ENCODE data around the gene ANXA2R.
A peak's percentile ranks its signal among the peaks of the same experiment; 100 is the strongest.

Gene ANXA2R

GRCh38 chr5:43020399-43020746 is 19.7 kb downstream of the ANXA2R start:
- no peak overlapping the region for H3K27ac ChIP-seq (ENCODE audit: low read length)
- H3K27me3 ChIP-seq (ENCODE audit: insufficient read depth, low read length), result peaks cover 94% of the 10 kb centered on the region
- no peak overlapping the region for H3K9ac ChIP-seq (ENCODE audit: low read depth, low read length)
- H3K9me3 ChIP-seq (ENCODE audit: insufficient read depth, low read depth, low read length), result no peaks in the 10 kb centered on the region
- peak overlapping the region; percentile 52; the same call in 1 of the 2 replicates for H3K4me3 ChIP-seq (ENCODE audit: low read length)
- peaks cover 19% of the 10 kb centered on the region; the same call in 1 of the 2 replicates for H3K4me1 ChIP-seq (ENCODE audit: insufficient read depth, low read length)
- no peaks in the 10 kb centered on the region for H3K36me3 ChIP-seq (ENCODE audit: insufficient read depth, low read depth, low read length)

DNA sequence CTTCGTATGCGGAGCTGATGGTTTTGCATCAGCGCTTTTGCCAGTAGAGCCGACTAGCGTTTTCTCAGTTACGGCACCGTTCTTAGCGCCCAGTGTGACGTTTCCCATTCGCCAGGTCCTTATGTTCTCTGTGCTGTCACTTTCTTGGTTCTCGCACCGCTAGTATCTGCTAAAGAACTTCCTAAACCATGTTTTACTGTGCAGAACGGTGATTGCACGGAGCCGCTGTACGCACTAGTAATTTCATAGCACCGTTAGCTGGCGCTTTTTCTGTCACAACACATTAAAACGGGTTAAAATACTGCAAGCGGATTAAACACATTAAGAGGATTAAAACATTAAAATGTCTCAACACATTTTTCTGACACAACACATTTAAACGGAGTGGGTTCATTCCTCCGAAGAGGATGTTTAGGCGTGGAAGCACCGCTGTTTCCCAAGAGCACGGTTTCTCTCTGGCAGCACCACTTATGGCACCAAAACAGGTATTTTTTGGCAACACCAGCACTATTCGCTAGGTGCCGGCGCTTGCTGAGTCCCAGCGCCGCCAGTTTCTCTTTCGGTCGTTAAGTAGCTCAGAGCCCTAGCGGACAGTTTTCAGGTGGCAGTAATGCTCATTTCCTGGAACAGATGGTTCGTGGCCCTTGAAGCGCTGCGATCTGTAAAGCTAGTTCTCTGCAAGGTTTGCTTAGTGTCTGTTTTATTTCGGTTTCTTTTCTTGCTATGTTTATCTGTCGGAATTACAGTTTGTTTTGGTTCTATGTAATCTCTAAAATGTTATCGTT is 20.3 kb downstream of the ANXA2R start:
- H3K9me3 ChIP-seq (ENCODE audit: insufficient read depth, low read depth, low read length), result no peaks in the 10 kb centered on the region
- no peak overlapping the region for H3K27ac ChIP-seq (ENCODE audit: low read length)
- peaks cover 25% of the 10 kb centered on the region; the same call in 1 of the 2 replicates for H3K4me1 ChIP-seq (ENCODE audit: insufficient read depth, low read length)
- no peaks in the 10 kb centered on the region for H3K36me3 ChIP-seq (ENCODE audit: insufficient read depth, low read depth, low read length)
- peak overlapping the region; percentile 52 for H3K4me3 ChIP-seq (ENCODE audit: low read length)
- peaks cover 94% of the 10 kb centered on the region for H3K27me3 ChIP-seq (ENCODE audit: insufficient read depth, low read length)
- no peak overlapping the region for H3K9ac ChIP-seq (ENCODE audit: low read depth, low read length)

- Histone ChIP-seq H3K4me1 (ENCODE audit: insufficient read depth, low read length) (peaks cover 27% of the 10 kb centered on the region; the same call in 1 of the 2 replicates), H3K9me3 (ENCODE audit: insufficient read depth, low read depth, low read length) (no peaks in the 10 kb centered on the region), H3K36me3 (ENCODE audit: insufficient read depth, low read depth, low read length) (no peaks in the 10 kb centered on the region), H3K27ac (ENCODE audit: low read length) (no peak overlapping the region), H3K4me3 (ENCODE audit: low read length) (peak overlapping the region; percentile 52), H3K9ac (ENCODE audit: low read depth, low read length) (no peak overlapping the region), H3K27me3 (ENCODE audit: insufficient read depth, low read length) (peaks cover 89% of the 10 kb centered on the region)
Observed at GRCh38 chr5:43019291-43019613, 20.9 kb downstream of the ANXA2R start.

DNA sequence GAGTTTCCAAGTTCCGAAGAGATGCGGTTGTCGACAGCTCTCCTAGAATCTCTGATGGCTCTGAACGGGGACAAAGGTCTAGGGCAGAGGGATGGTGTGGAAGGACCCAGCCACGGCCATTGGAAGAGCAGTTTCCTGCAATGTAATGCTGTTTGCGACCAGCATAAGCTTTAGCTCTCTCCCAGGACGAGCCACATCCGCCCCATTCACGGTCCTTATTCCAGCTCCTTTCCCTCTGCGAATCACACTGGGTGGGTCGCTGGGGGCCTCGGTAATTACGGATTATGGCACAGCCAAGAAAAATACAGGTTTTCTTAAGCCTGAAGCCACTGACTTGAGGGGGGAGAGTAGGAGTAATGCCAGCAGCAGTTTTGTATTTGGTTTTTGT is 22.7 kb downstream of the ANXA2R start:
- Histone ChIP-seq H3K27me3 (ENCODE audit: insufficient read depth, low read length) (peaks cover 73% of the 10 kb centered on the region), H3K36me3 (ENCODE audit: insufficient read depth, low read depth, low read length) (no peaks in the 10 kb centered on the region), H3K4me3 (ENCODE audit: low read length) (peak overlapping the region; percentile 76), H3K4me1 (ENCODE audit: insufficient read depth, low read length) (peaks cover 27% of the 10 kb centered on the region; the same call in 1 of the 2 replicates), H3K27ac (ENCODE audit: low read length) (no peak overlapping the region), H3K9ac (ENCODE audit: low read depth, low read length) (peak overlapping the region; percentile 64; the same call in 1 of the 2 replicates), H3K9me3 (ENCODE audit: insufficient read depth, low read depth, low read length) (no peaks in the 10 kb centered on the region)

DNA sequence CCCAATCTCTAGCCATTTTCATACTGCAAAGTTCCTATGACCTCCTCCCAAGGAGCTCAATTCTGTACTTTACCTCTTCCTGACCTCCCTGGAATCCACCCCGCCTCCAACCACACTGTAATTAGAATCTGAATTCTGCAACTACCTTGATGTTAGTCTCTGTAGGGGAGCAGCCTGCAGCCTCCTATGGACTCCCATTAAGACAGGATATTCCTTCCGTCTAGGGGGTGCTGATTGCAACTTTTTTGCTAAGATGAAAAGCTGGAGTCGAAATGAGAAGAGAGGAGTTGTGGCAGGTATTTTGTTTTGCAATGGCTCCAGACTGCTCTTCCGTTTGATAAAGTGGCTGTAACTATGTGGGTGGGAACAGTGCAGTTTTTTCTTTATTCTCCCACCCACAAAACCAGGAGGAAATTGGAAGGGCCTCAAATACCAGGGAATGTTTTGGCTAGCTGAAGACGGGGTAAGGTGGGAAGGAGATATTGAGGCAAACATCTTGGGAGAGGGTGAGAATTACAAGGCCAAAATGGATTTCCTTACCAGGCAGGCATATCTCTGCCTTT is 23.8 kb downstream of the ANXA2R start:
- H3K27me3 ChIP-seq (ENCODE audit: insufficient read depth, low read length), result peaks cover 70% of the 10 kb centered on the region
- H3K9ac ChIP-seq (ENCODE audit: low read depth, low read length), result no peak overlapping the region
- no peaks in the 10 kb centered on the region for H3K9me3 ChIP-seq (ENCODE audit: insufficient read depth, low read depth, low read length)
- H3K4me1 ChIP-seq (ENCODE audit: insufficient read depth, low read length), result peaks cover 27% of the 10 kb centered on the region; the same call in 1 of the 2 replicates
- H3K27ac ChIP-seq (ENCODE audit: low read length), result no peak overlapping the region
- H3K4me3 ChIP-seq (ENCODE audit: low read length), result peak overlapping the region; percentile 76
- no peaks in the 10 kb centered on the region for H3K36me3 ChIP-seq (ENCODE audit: insufficient read depth, low read depth, low read length)

DNA sequence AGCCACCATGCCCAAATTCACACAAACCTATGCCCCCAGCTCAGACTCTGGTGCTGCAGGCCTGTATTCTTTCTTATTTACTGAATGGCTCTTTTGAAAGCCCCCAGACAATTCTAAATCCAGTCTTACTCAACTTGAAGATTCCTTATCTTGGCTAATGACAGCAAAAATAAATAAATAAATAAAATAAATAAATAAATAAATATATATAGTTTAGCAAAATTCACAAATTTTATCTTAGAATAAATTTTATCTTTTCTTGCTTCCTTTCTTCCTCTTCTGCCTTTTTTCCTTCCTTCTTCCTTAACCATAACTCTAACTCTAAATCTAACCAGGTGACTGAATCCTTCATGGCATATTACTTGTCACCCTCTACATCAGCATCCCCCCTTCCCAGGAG is 25.6 kb downstream of the ANXA2R start:
- H3K36me3 ChIP-seq (ENCODE audit: insufficient read depth, low read depth, low read length), result no peaks in the 10 kb centered on the region
- H3K27ac ChIP-seq (ENCODE audit: low read length), result no peak overlapping the region
- no peak overlapping the region for H3K4me3 ChIP-seq (ENCODE audit: low read length)
- peaks cover 70% of the 10 kb centered on the region for H3K27me3 ChIP-seq (ENCODE audit: insufficient read depth, low read length)
- no peak overlapping the region for H3K9ac ChIP-seq (ENCODE audit: low read depth, low read length)
- peaks cover 24% of the 10 kb centered on the region; the same call in 1 of the 2 replicates for H3K4me1 ChIP-seq (ENCODE audit: insufficient read depth, low read length)
- H3K9me3 ChIP-seq (ENCODE audit: insufficient read depth, low read depth, low read length), result no peaks in the 10 kb centered on the region

GRCh38 chr5:43010935-43011315 is 29.2 kb downstream of the ANXA2R start:
- Histone ChIP-seq H3K36me3 (ENCODE audit: insufficient read depth, low read depth, low read length) (no peaks in the 10 kb centered on the region), H3K4me1 (ENCODE audit: insufficient read depth, low read length) (peaks cover 13% of the 10 kb centered on the region; the same call in 1 of the 2 replicates), H3K4me3 (ENCODE audit: low read length) (no peak overlapping the region), H3K27me3 (ENCODE audit: insufficient read depth, low read length) (peaks cover 50% of the 10 kb centered on the region), H3K9ac (ENCODE audit: low read depth, low read length) (no peak overlapping the region), H3K9me3 (ENCODE audit: insufficient read depth, low read depth, low read length) (no peaks in the 10 kb centered on the region), H3K27ac (ENCODE audit: low read length) (no peak overlapping the region)

DNA sequence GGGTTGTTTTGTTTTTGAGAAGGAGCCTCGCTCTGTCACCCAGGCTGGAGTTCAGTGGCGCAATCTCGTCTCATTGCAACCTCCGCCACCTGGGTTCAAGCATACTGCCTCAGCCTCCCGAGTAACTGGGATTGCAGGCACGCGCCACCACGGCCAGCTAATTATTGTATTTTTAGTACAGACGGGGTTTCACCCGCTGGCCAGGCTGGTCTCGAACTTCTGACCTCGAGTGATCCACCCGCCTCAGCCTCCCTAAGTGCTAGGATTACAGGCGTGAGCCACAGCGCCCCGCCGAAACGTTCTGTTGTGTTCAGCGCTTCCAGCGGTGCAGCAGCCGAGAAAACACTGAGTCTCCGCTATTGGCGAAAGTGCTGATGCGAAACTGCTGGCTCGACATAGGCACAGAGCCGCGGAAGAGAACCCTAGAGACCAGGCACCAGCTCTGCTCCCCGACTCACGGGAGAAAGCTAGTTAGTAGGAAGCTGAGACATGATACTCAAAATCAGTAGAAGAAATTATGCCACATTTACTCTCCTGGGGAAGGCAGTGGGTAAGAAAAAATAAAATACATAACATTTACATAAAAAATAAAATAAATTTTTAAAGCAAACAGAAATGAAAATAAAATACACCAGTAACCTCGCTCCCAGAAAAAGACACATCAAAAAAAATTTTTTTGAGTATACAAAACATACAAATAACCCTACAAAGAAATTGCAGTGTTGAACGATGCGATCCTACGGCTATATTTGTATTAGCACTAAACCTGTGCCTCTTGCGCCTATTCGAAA is 31.6 kb downstream of the ANXA2R start:
- Histone ChIP-seq H3K9ac (ENCODE audit: low read depth, low read length) (no peak overlapping the region), H3K27me3 (ENCODE audit: insufficient read depth, low read length) (peaks cover 37% of the 10 kb centered on the region), H3K27ac (ENCODE audit: low read length) (no peak overlapping the region), H3K4me3 (ENCODE audit: low read length) (no peak overlapping the region; the same call in 1 of the 2 replicates), H3K9me3 (ENCODE audit: insufficient read depth, low read depth, low read length) (no peaks in the 10 kb centered on the region), H3K4me1 (ENCODE audit: insufficient read depth, low read length) (no peaks in the 10 kb centered on the region), H3K36me3 (ENCODE audit: insufficient read depth, low read depth, low read length) (no peaks in the 10 kb centered on the region)

GRCh38 chr5:43007911-43008362 is 32.2 kb downstream of the ANXA2R start:
- peaks cover 37% of the 10 kb centered on the region for H3K27me3 ChIP-seq (ENCODE audit: insufficient read depth, low read length)
- H3K27ac ChIP-seq (ENCODE audit: low read length), result no peak overlapping the region
- no peaks in the 10 kb centered on the region for H3K9me3 ChIP-seq (ENCODE audit: insufficient read depth, low read depth, low read length)
- peak overlapping the region; percentile 4; the same call in 1 of the 2 replicates for H3K4me3 ChIP-seq (ENCODE audit: low read length)
- H3K9ac ChIP-seq (ENCODE audit: low read depth, low read length), result no peak overlapping the region; the same call in 1 of the 2 replicates
- no peaks in the 10 kb centered on the region for H3K36me3 ChIP-seq (ENCODE audit: insufficient read depth, low read depth, low read length)
- no peaks in the 10 kb centered on the region for H3K4me1 ChIP-seq (ENCODE audit: insufficient read depth, low read length)

GRCh38 chr5:43007246-43007910 is 32.7 kb downstream of the ANXA2R start:
- no peaks in the 10 kb centered on the region for H3K36me3 ChIP-seq (ENCODE audit: insufficient read depth, low read depth, low read length)
- H3K4me3 ChIP-seq (ENCODE audit: low read length), result peak overlapping the region; percentile 4; the same call in 1 of the 2 replicates
- no peaks in the 10 kb centered on the region for H3K9me3 ChIP-seq (ENCODE audit: insufficient read depth, low read depth, low read length)
- no peak overlapping the region for H3K9ac ChIP-seq (ENCODE audit: low read depth, low read length)
- H3K27me3 ChIP-seq (ENCODE audit: insufficient read depth, low read length), result peaks cover 37% of the 10 kb centered on the region
- H3K27ac ChIP-seq (ENCODE audit: low read length), result no peak overlapping the region
- H3K4me1 ChIP-seq (ENCODE audit: insufficient read depth, low read length), result no peaks in the 10 kb centered on the region

GRCh38 chr5:43006424-43007202 is 33.5 kb downstream of the ANXA2R start:
- Histone ChIP-seq H3K27me3 (ENCODE audit: insufficient read depth, low read length) (peaks cover 34% of the 10 kb centered on the region), H3K27ac (ENCODE audit: low read length) (no peak overlapping the region), H3K4me3 (ENCODE audit: low read length) (no peak overlapping the region)

More at GRCh38 chr5:43006424-43007202, 33.5 kb downstream of the ANXA2R start:
- no peaks in the 10 kb centered on the region for H3K4me1 ChIP-seq (ENCODE audit: insufficient read depth, low read length)
- no peaks in the 10 kb centered on the region for H3K9me3 ChIP-seq (ENCODE audit: insufficient read depth, low read depth, low read length)
- no peaks in the 10 kb centered on the region for H3K36me3 ChIP-seq (ENCODE audit: insufficient read depth, low read depth, low read length)
- H3K9ac ChIP-seq (ENCODE audit: low read depth, low read length), result no peak overlapping the region
